Chondrocyte (in vitro differentiated cells): ENCODE results near the gene ACVR1. TPM values are rescaled to one million over a fixed set of nuclear protein-coding genes. Genes with fewer than 3 reads are reported as not detected.

Source experiments
- DNase-seq: peaks from one replicate; pipeline ENCODE4 v3.0.0; 2021; ENCODE audit warnings: mixed read lengths, low spot score
- H3K27ac Mint-ChIP-seq: one replicate; pipeline ENCODE4 v1.8.0; 2021; ENCODE audit warnings: mild to moderate bottlenecking, moderate library complexity, mixed read lengths; ENCODE audit not compliant: unreplicated experiment
- H3K27me3 Mint-ChIP-seq: 2 replicates; pipeline ENCODE4 v1.8.0; 2021; ENCODE audit warnings: low read depth, mixed read lengths
- H3K36me3 Mint-ChIP-seq: 2 replicates; pipeline ENCODE4 v1.8.0; 2021; ENCODE audit warnings: low read depth, mixed read lengths
- H3K4me1 Mint-ChIP-seq: 2 replicates; pipeline ENCODE4 v1.8.0; 2021; ENCODE audit warnings: low read depth, mild to moderate bottlenecking, mixed read lengths
- H3K4me3 Mint-ChIP-seq: one replicate; pipeline ENCODE4 v1.8.0; 2021; ENCODE audit warnings: mild to moderate bottlenecking, moderate library complexity, mixed read lengths; ENCODE audit not compliant: unreplicated experiment
- H3K9me3 Mint-ChIP-seq: 2 replicates; pipeline ENCODE4 v1.8.0; 2021; ENCODE audit warnings: low read depth, mixed read lengths
- total RNA-seq: library from RNA; stranded (reverse); gene quantifications from 3 replicates; pipeline ENCODE4 v1.2.1, GENCODE V29; 2021
- TF ChIP-seq, protein P1 (sequence below): fragments of 200-600 bp; sonication (generic); IDR thresholded peaks from 2 replicates; pipeline ENCODE4 v1.5.0; 2021; ENCODE audit warnings: antibody characterized with exemption, mild to moderate bottlenecking, moderate library complexity

The ACVR1 gene
- total RNA-seq, 1 donor from 2014 or later: 81.7 TPM

DNA sequence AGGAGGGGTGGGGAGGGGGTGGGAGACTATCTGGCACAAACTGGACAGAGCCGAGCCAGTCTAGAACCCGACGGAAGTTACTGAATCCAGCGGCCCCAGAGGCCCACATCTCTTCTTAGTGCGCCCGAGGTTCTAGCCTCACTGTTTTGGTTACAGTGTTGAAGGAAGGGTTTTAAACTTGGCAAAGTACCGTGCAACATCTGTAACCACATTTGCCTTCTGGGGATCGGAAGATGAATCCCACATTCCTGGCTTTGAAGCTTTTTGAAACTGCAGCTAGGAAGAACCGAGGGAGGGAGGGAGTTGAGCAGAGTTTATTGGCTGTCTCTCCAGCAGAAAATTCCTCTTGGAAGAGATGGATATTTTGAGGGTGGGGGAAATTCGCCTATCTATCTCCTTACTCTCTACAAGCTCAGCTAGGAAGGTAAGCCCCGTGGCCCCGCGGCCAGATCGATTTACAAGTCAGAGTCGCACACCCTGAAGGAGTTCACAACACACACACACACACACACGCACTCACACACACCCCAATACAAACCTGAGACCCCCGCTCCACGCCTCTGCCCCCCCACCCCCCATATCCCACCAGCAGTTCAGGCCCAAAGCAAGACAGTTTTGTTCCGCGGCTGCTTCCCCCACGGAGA is 1.0 kb downstream of the ACVR1 start:
- Mint-ChIP-seq H3K36me3 (no peaks in the 10 kb centered on the region), H3K27ac (peak overlapping the region; percentile 96), H3K4me1 (peaks cover 56% of the 10 kb centered on the region), H3K4me3 (peak overlapping the region; percentile 95), H3K27me3 (no peaks in the 10 kb centered on the region), H3K9me3 (no peaks in the 10 kb centered on the region)
- no peak for DNase-seq
- TF ChIP-seq, protein P1, sequence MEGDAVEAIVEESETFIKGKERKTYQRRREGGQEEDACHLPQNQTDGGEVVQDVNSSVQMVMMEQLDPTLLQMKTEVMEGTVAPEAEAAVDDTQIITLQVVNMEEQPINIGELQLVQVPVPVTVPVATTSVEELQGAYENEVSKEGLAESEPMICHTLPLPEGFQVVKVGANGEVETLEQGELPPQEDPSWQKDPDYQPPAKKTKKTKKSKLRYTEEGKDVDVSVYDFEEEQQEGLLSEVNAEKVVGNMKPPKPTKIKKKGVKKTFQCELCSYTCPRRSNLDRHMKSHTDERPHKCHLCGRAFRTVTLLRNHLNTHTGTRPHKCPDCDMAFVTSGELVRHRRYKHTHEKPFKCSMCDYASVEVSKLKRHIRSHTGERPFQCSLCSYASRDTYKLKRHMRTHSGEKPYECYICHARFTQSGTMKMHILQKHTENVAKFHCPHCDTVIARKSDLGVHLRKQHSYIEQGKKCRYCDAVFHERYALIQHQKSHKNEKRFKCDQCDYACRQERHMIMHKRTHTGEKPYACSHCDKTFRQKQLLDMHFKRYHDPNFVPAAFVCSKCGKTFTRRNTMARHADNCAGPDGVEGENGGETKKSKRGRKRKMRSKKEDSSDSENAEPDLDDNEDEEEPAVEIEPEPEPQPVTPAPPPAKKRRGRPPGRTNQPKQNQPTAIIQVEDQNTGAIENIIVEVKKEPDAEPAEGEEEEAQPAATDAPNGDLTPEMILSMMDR: no peak

DNA sequence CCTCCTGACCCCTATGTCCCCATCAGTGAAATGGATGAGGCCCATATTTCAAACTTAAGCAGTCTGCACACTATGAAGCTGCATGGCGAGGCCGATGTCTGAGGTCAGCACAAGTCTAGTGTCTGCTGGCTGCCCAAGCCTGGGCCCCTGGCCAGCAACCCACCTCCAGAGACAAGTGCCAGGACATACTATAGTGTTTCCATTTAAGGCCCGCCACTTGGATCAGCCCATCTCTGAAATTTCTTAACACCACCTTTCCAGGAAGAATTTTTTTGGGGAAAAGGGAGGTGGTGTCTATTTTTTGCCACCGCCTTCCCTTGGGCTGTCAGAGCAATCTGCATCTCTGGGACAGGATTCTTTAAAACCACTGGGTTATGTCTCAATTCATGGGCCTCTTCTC is 1.8 kb downstream of the ACVR1 start:
- H3K4me1 Mint-ChIP-seq: peaks cover 62% of the 10 kb centered on the region
- no peak for DNase-seq
- peak overlapping the region; percentile 95 for H3K4me3 Mint-ChIP-seq
- H3K27ac Mint-ChIP-seq: peak overlapping the region; percentile 96
- TF ChIP-seq, protein P1: no peak
- H3K36me3 Mint-ChIP-seq: no peaks in the 10 kb centered on the region
- no peaks in the 10 kb centered on the region for H3K9me3 Mint-ChIP-seq
- H3K27me3 Mint-ChIP-seq: no peaks in the 10 kb centered on the region

DNA sequence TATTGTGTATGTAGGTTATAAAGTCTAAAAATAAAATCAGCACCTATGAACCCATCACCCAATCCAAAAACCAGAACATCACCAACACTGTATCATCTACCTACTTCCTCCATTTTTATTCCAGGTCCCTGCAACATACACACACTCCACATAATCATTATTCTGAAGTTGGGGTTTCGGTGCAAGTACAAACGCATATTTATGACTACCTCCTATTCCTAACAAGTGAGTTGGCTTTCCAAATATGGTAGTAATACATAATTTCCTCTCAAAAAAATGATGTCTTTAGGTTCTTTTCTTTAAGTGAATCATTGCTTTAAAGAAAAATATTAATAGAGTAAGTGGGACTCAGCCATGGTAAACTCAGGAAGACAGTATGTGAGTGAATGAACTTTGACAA is 3.3 kb downstream of the ACVR1 start:
- H3K27me3 Mint-ChIP-seq: no peaks in the 10 kb centered on the region
- H3K4me3 Mint-ChIP-seq: no peak overlapping the region
- peaks cover 73% of the 10 kb centered on the region for H3K4me1 Mint-ChIP-seq
- H3K9me3 Mint-ChIP-seq: no peaks in the 10 kb centered on the region
- DNase-seq: no peak
- H3K27ac Mint-ChIP-seq: no peak overlapping the region
- H3K36me3 Mint-ChIP-seq: no peaks in the 10 kb centered on the region
- TF ChIP-seq, protein P1: no peak

DNA sequence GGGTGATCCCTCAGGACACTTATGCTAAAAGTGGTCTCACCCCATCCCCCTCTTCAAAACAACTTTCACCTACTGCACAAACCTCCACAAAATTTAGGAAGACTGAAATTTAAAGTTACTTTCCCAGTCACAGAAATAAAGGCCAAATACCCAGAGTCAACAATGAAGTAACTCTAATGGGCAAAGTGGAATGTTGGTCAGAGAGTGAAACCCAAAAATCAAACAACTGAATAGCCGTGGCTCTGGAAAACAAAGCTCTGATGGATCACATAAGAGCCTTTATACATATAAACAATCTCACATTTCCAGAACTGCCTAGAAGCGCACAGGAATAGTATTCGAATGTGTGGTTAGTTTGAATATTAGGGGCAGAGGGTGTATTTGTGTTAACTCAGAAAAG is 4.7 kb downstream of the ACVR1 start:
- Mint-ChIP-seq H3K36me3 (no peaks in the 10 kb centered on the region), H3K4me3 (no peak overlapping the region), H3K27ac (no peak overlapping the region), H3K27me3 (no peaks in the 10 kb centered on the region), H3K4me1 (peaks cover 78% of the 10 kb centered on the region), H3K9me3 (no peaks in the 10 kb centered on the region)
- DNase-seq: no peak
- TF ChIP-seq, protein P1: no peak

DNA sequence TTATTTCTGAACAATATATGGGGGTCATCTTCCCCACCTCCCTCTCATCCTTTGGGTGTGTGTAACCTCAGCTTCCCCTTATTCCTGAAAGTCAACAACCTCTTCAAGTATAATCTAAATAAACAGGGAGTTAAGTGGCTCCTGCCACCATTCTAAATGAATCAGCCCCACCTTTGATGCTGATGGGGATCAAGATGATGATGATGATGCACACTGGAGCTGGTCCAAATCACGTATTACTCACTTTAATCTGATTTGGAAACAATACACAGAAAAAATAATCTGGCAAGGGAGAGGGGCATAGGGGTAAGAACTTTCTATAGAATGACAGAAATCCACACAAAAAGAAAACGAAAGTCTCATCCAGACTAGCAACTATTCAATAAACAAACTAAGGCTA is 7.1 kb downstream of the ACVR1 start:
- Mint-ChIP-seq H3K27ac (no peak overlapping the region), H3K27me3 (no peaks in the 10 kb centered on the region), H3K4me3 (no peak overlapping the region), H3K4me1 (peaks cover 86% of the 10 kb centered on the region), H3K36me3 (no peaks in the 10 kb centered on the region), H3K9me3 (no peaks in the 10 kb centered on the region)
- TF ChIP-seq, protein P1: no peak
- DNase-seq: no peak
